DND-41 (cell line): Measurements from ENCODE around the gene FAM241B.
A peak's percentile ranks its signal among the peaks of the same experiment; 100 is the strongest.

Source experiments
- ATAC-seq: fragments of 200-7000 bp; cut with Tn5 transposase; 3 replicates; pipeline ENCODE4 v1.9.1; 2021; ENCODE audit warnings: low read depth; ENCODE audit not compliant: insufficient read depth
- DNase-seq: peaks from one replicate; pipeline ENCODE4 v3.0.0-alpha.2; 2020
- H2AFZ ChIP-seq: 2 replicates; pipeline ENCODE4 v1.6.0; 2012; ENCODE audit warnings: low read depth, low read length
- H3K27ac ChIP-seq: 2 replicates; pipeline ENCODE4 v1.5.1; 2012; ENCODE audit warnings: low read length, inconsistent platforms
- H3K27me3 ChIP-seq: fragments of 200-600 bp; sonication (generic); 2 replicates; pipeline ENCODE4 v1.6.0; 2012; ENCODE audit warnings: low read length, mild to moderate bottlenecking, inconsistent platforms; ENCODE audit not compliant: insufficient read depth, poor library complexity
- H3K36me3 ChIP-seq: 2 replicates; pipeline ENCODE4 v1.5.1; 2012; ENCODE audit warnings: low read length, inconsistent platforms; ENCODE audit not compliant: insufficient read depth
- H3K4me1 ChIP-seq: 2 replicates; pipeline ENCODE4 v1.5.1; 2012; ENCODE audit warnings: mild to moderate bottlenecking, low read length; ENCODE audit not compliant: insufficient read depth
- H3K4me2 ChIP-seq: 2 replicates; pipeline ENCODE4 v1.6.0; 2012; ENCODE audit warnings: mild to moderate bottlenecking, moderate library complexity, low read length, inconsistent platforms; ENCODE audit not compliant: insufficient read depth
- H3K4me3 ChIP-seq, 2 experiments: fragments of 200-600 bp in 1 of 2; shearing (Covaris generic) in 1 of 2; 2 replicates each; pipeline ENCODE4 v1.5.1; 2012 to 2016; ENCODE audit warnings: inconsistent platforms in 2 of 2, low read length in 2 of 2, mild to moderate bottlenecking in 2 of 2, low read depth in 1 of 2, moderate library complexity in 1 of 2
- H3K79me2 ChIP-seq: 2 replicates; pipeline ENCODE4 v1.6.0; 2012; ENCODE audit warnings: low read length, inconsistent platforms; ENCODE audit not compliant: insufficient read depth
- H3K9ac ChIP-seq: 2 replicates; pipeline ENCODE4 v1.6.0; 2012; ENCODE audit warnings: low read depth, mild to moderate bottlenecking, inconsistent platforms, low read length, moderate library complexity
- H3K9me3 ChIP-seq: 2 replicates; pipeline ENCODE4 v1.5.1; 2012; ENCODE audit warnings: low read length, moderate library complexity, mild to moderate bottlenecking, inconsistent platforms; ENCODE audit not compliant: insufficient read depth, severe bottlenecking
- H4K20me1 ChIP-seq: 2 replicates; pipeline ENCODE4 v1.6.0; 2012; ENCODE audit warnings: low read length; ENCODE audit not compliant: insufficient read depth
- CTCF ChIP-seq: IDR thresholded peaks from 2 replicates; pipeline ENCODE4 v1.5.1; 2012; ENCODE audit warnings: borderline replicate concordance, low read length, moderate library complexity, mild to moderate bottlenecking; ENCODE audit not compliant: poor library complexity, severe bottlenecking; ENCODE audit errors: extremely low read depth
- EZH2 ChIP-seq: IDR thresholded peaks from 3 replicates; pipeline ENCODE4 v1.6.1; 2012; ENCODE audit warnings: borderline replicate concordance, low read depth, mild to moderate bottlenecking, moderate library complexity, low read length, inconsistent platforms; ENCODE audit not compliant: severe bottlenecking

The FAM241B gene

GRCh38 chr10:69636273-69636575 lies 6.2 kb downstream of the FAM241B start:
- no peaks in the 10 kb centered on the region for H3K4me1 ChIP-seq
- no peaks in the 10 kb centered on the region for H3K79me2 ChIP-seq
- no peaks in the 10 kb centered on the region for H3K9me3 ChIP-seq
- TF ChIP-seq EZH2, result no peak
- TF ChIP-seq CTCF, result no peak
- H3K36me3 ChIP-seq, result no peaks in the 10 kb centered on the region
- H3K4me2 ChIP-seq, result no peak overlapping the region
- no peak overlapping the region for H2AFZ ChIP-seq
- no peak overlapping the region for H3K9ac ChIP-seq
- H3K27me3 ChIP-seq, result no peaks in the 10 kb centered on the region
- no peak overlapping the region for H3K4me3 ChIP-seq
- no peak overlapping the region for H3K27ac ChIP-seq
- ATAC-seq (no peak), DNase-seq (no peak)
- no peaks in the 10 kb centered on the region; the same call in 1 of the 2 replicates for H4K20me1 ChIP-seq

GRCh38 chr10:69636626-69637605 lies 6.9 kb downstream of the FAM241B start:
- Histone ChIP-seq H3K27me3 (no peaks in the 10 kb centered on the region), H3K9ac (no peak overlapping the region), H3K9me3 (no peaks in the 10 kb centered on the region), H3K36me3 (no peaks in the 10 kb centered on the region), H3K27ac (no peak overlapping the region), H4K20me1 (no peaks in the 10 kb centered on the region; the same call in 1 of the 2 replicates), H3K4me2 (no peak overlapping the region), H3K4me3 (no peak overlapping the region), H3K79me2 (no peaks in the 10 kb centered on the region), H2AFZ (no peak overlapping the region), H3K4me1 (no peaks in the 10 kb centered on the region)
- no peak for DNase-seq
- ATAC-seq, result no peak
- TF ChIP-seq EZH2 (no peak), CTCF (peak; percentile 40)

GRCh38 chr10:69638642-69639041 lies 8.6 kb downstream of the FAM241B start:
- no peak for ATAC-seq
- Histone ChIP-seq H3K4me3 (no peak overlapping the region), H2AFZ (no peak overlapping the region), H3K9me3 (no peaks in the 10 kb centered on the region), H3K27ac (no peak overlapping the region), H3K27me3 (no peaks in the 10 kb centered on the region), H4K20me1 (no peaks in the 10 kb centered on the region; the same call in 1 of the 2 replicates), H3K4me1 (no peaks in the 10 kb centered on the region), H3K9ac (no peak overlapping the region), H3K79me2 (no peaks in the 10 kb centered on the region), H3K4me2 (no peak overlapping the region), H3K36me3 (no peaks in the 10 kb centered on the region)
- DNase-seq, result no peak
- TF ChIP-seq CTCF (no peak), EZH2 (no peak)
